Head of caudate nucleus (tissue), 42 donors: ENCODE results near the gene OR51D1.

Experiments
- DNase-seq, 42 donors: peaks; one replicate each; pipeline versions ENCODE4 v3.0.0 to v3.0.0-alpha.2; 2020 to 2021; ENCODE audit warnings: mixed read lengths in 7 of 42
- intact Hi-C: fragments of 100-400 bp; cut with DNase I; formaldehyde crosslinking; loops from one replicate; pipeline ENCODE4 v1.15.0; 2022

The OR51D1 gene

DNA sequence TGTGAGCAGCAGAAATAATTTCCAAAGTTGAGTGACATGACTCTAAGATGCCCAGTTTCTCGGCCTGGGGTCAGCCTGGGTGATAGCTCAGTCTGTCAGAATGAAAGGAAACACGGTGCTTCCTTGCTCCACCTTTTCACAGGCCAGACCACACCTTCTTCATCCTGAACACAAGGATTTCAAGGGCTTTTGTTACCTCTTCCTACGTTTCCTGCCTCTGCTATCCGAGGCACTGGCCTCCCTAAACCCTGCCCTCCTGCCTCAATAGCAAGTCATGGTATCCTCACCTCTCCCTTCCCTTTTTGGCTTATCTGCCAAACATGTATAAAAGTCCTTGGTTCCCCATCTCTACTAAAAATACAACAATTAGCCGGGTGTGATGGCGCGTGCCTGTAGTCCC is 4.8 kb downstream of the OR51D1 start:
- intact Hi-C loops, result no loop called here
- DNase-seq, result no peak

GRCh38 chr11:4643076-4643475 is 5.8 kb downstream of the OR51D1 start:
- no peak for DNase-seq
- intact Hi-C loops, result no loop called here

DNA sequence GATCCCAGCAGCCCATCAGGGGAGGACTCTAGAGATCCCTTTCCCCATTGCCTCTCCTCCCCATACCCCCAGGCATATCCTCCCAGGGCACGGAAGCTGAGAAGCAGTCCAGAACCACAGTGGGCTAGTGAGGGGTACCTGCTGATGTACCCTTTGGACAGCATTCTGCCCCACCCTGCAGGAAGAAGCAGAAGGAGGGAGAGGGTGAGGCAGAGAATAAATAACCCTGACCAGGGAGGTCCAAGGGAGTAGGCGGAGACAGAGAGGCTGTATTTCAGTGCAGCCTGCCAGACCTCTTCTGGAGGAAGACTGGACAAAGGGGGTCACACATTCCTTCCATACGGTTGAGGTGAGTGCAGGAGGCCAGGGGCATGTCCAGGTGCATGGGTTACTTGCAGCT is 6.4 kb downstream of the OR51D1 start, which contains the start of gene OR51E1:
OR51E1 (plus strand) TSS at position 301 of the 400 bp plus-strand sequence. CDS start 8,545 bp downstream, outside the sequence.
- intact Hi-C loops, result no loop called here
- DNase-seq, result no peak

GRCh38 chr11:4644233-4644632 is 7.0 kb downstream of the OR51D1 start:
- intact Hi-C loops, result no loop called here
- DNase-seq, result no peak

GRCh38 chr11:4645974-4646373 is 8.7 kb downstream of the OR51D1 start:
- intact Hi-C loops, result no loop called here
- DNase-seq, result no peak

DNA sequence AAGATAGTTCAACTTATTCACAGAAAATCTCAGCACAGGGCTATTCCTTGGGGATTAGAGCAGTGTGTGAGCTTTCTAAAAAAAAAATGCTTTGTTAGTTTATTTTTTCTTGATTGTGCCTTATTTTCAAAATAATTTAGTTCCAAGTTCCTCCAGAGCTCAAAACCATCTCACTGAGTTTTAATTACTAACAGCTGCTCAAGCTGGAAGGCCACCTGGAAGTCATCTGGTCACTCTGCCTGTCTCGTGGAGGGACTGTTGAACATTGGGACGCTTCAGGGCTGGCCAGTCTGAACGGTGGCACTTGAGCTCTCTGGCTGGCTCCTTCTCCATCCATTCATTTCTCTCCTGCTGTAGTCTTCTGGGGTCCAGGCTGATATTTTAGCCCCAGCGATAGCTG is 10.5 kb downstream of the OR51D1 start:
- intact Hi-C loops, result no loop called here
- DNase-seq, result no peak

DNA sequence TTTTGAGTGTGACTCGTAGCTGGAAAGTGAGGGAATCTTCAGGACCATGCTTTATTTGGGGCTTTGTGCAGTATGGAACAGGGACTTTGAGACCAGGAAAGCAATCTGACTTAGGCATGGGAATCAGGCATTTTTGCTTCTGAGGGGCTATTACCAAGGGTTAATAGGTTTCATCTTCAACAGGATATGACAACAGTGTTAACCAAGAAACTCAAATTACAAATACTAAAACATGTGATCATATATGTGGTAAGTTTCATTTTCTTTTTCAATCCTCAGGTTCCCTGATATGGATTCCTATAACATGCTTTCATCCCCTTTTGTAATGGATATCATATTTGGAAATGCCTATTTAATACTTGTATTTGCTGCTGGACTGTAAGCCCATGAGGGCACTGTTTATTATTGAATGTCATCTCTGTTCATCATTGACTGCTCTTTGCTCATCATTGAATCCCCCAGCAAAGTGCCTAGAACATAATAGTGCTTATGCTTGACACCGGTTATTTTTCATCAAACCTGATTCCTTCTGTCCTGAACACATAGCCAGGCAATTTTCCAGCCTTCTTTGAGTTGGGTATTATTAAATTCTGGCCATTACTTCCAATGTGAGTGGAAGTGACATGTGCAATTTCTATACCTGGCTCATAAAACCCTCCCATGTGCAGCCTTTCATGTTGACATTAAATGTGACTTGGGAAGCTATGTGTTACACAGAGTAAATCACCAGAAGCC is 17.5 kb downstream of the OR51D1 start:
- intact Hi-C loops, result no loop called here

DNA sequence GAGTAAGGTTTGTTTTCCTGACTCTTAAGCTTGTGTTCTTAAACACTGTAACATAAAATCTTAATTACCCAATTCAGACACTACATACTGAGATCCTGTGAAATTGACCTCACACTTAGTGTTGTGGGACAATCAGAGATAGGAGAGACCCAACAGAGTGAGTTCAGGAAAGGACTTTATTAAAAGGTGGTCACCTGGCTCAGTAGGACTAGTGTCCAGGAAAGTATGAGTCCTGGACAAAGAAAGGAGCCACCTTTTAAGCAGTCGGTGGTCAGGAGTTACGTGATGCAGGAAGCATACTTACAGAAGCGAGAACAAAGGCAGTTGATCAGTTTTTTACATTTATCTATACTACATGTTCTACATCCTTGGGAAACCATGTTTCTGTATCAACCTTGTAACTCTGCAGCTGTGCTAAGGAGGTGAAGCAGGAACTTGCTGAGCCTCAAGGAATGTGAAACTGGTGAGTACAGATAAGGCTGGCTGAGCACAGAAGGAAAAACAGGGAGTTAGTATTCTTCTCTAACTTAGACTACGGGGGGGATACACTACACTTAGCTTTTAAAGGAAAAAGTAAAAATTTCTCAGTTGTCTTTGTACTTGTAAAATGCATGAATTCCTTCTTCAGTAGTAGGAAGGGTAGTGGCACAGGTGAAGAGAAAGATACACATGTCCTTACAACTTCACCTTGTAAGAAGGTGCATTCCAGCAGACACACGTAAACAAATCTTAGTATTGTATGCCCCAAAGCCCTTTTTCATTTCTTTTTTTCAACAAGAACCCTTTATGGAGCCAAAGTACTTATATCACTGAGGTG is 21.6 kb downstream of the OR51D1 start:
- no peak for DNase-seq
- intact Hi-C loops, result no loop called here

More for the DNA sequence above, 17.5 kb downstream of the OR51D1 start:
- no peak for DNase-seq

GRCh38 chr11:4662876-4663275 is 25.6 kb downstream of the OR51D1 start:
- intact Hi-C loops, result no loop called here
- DNase-seq, result no peak

GRCh38 chr11:4664183-4664582 is 26.9 kb downstream of the OR51D1 start:
- intact Hi-C loops, result no loop called here
- DNase-seq, result no peak

DNA sequence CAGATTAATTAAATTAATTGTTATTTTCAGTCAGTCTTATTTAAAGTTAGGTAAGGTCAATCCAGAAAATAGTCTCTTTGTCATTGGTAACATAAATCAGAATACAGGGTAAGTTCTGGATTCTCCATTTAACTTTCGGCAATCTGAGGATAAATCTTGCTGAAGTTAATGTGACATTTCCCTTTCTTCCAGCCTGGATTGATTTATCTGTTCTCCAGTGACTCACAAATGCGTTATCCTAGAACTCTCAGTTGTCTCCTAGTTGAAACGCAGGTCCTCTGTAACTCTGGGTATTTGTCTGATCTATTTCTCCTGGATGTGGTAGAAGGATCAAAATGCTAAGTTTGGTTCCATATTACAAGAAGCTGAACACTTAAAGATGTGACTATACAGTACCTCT is 27.5 kb downstream of the OR51D1 start:
- no peak for DNase-seq
- intact Hi-C loops, result no loop called here

DNA sequence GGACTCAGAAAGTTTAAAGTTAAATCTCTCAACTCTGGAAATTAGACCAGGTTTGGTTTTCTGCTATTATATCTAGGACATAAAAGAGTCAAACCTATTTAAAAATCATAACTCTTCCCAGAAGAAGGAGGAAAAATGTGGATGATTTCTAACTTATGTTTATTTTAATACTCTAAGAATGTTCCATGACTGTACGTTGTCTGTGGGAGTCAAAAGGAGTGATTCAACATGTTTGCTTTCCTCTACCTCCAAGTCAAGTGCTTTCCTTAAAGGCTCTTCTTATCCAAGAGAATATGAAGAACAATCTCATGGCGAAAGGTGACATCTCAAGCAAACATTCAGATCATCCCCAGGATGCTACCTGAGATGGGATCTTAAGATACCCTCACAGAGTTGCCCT is 28.1 kb downstream of the OR51D1 start:
- no peak for DNase-seq
- intact Hi-C loops, result no loop called here

GRCh38 chr11:4671741-4672140 is 34.5 kb downstream of the OR51D1 start:
- intact Hi-C loops, result no loop called here
- no peak for DNase-seq

- intact Hi-C loops, result no loop called here
- DNase-seq, result no peak
Measured at GRCh38 chr11:4672470-4672869, 35.2 kb downstream of the OR51D1 start.

GRCh38 chr11:4673781-4674180 is 36.5 kb downstream of the OR51D1 start:
- intact Hi-C loops, result no loop called here
- DNase-seq, result no peak

- DNase-seq, result no peak
- intact Hi-C loops, result no loop called here
Measured at GRCh38 chr11:4677948-4678347, 40.7 kb downstream of the OR51D1 start.

DNA sequence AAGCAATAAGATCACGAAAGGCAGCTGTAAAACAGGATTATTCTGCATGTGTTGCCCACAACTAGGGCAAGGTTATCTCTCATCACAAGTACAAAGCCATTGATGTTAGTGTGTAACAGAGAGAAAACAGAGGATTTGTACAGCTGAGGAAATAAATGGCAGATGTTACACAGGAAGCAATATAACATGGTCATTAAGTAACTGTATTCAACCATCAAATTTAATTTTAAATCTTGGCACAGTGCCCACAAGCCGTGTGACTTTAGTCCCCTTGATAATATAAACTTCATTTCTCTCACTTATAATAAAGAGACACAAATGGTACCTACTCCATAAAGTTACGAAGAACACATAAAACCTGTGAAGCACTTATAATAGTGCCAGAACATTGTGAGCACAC is 43.1 kb downstream of the OR51D1 start:
- no peak for DNase-seq
- intact Hi-C loops, result no loop called here

DNA sequence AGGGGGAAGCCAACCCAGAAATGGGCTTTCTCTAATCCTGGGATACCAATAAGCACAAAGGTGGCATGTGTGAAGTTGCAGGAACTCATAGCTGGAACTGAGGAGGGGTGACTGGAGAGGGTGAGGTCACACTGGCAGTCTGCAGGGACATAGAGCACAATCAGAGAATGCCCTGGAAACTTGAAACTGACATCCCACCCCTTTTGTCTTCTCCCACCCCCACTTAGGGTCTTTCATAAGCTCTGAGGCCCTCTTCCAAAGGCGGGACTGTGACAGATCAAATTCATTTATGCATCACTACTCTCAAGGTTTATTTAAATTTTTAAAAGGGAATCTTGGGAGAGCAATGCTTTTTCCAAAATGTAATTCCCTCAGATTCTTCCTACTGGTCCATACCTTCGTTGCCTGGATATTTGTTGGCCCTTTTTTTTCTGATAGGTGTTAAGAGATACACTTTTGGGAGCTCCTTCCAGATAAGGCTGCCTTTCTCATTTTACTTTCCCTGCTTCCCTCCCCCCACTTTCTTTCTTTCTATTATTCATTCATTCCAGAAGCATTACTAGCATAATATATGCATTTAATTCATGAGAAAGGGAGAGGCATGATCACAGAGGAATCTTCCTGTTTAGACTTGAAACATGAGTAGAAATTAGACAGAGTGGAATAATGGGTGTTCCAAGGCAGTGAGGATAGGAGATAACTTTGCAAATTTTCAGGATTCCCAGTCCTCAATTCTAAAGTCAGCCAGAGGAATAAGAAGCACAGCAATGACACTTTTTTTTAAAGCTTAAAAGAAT is 45.5 kb downstream of the OR51D1 start:
- intact Hi-C loops, result no loop called here
- DNase-seq, result no peak

GRCh38 chr11:4684631-4685285 is 47.5 kb downstream of the OR51D1 start:
- intact Hi-C loops, result no loop called here
- DNase-seq, result no peak
